K562 (cell line): Measurements from ENCODE around the gene CTSZ. TPM values are rescaled to one million over a fixed set of nuclear protein-coding genes. Genes with fewer than 3 reads are reported as not detected.

Source experiments
- ATAC-seq: fragments of 200-7000 bp; cut with Tn5 transposase; 3 replicates; pipeline ENCODE4 v1.9.1; 2020; ENCODE audit warnings: moderate library complexity
- BruUV-seq: library from RNA; stranded (reverse); fragments of 400-500 nt; replicated peaks from 2 replicates; lab custom pipeline; 2021; lab: Mats Ljungman, UMichigan
- CTCF ChIA-PET: fragments of 300-600 bp; formaldehyde crosslinking; extraction: SDS; loops from one replicate; lab custom pipeline; 2021; ENCODE audit warnings: low intra/inter-chr PET ratio; lab: Yijun Ruan, JAX
- POLR2A ChIA-PET: fragments of 300-600, 350-650 bp; sonication (Branson Sonifier 250); formaldehyde crosslinking; extraction: SDS; loops from one replicate; lab custom pipeline; 2021; ENCODE audit warnings: antibody characterized with exemption, inconsistent platforms; lab: Yijun Ruan, JAX
- DNase-seq, 4 experiments: peaks; one replicate each; pipeline versions ENCODE4 v3.0.0 to v3.0.0-alpha.2; 2011 to 2018; ENCODE audit warnings: low spot score in 3 of 4, mixed read lengths in 3 of 4; ENCODE audit errors: extremely low read depth in 1 of 4
- FAIRE-seq: peaks from 2 replicates; lab custom pipeline; 2011; peaks lifted over from hg19 to GRCh38; lab: Jason Lieb, UNC
- H2AFZ ChIP-seq: 2 replicates; pipeline ENCODE4 v1.6.0; 2011; ENCODE audit warnings: low read depth, low read length, control low read depth, inconsistent platforms
- H3K27ac ChIP-seq: fragments of 200-600 bp; 3 replicates; pipeline ENCODE4 v1.8.0; 2011; ENCODE audit warnings: low read depth, mild to moderate bottlenecking, control low read depth, inconsistent platforms, low read length, moderate library complexity, mixed read lengths; ENCODE audit errors: extremely low read depth
- H3K27me3 ChIP-seq, 2 experiments: fragments of 300-600 bp in 1 of 2; 2 replicates in 1 of 2; 3 replicates in 1 of 2; pipeline versions ENCODE4 v1.6.0 to v1.8.0; 2011; ENCODE audit warnings: inconsistent platforms in 2 of 2, low read length in 2 of 2, mild to moderate bottlenecking in 1 of 2, mixed read lengths in 1 of 2, moderate library complexity in 1 of 2; ENCODE audit not compliant: control insufficient read depth in 2 of 2, insufficient read depth in 2 of 2
- H3K36me3 ChIP-seq: fragments of 300-600 bp; 3 replicates; pipeline ENCODE4 v1.8.0; 2011; ENCODE audit warnings: mild to moderate bottlenecking, low read length, inconsistent platforms; ENCODE audit not compliant: control insufficient read depth, insufficient read depth
- H3K4me1 ChIP-seq, 2 experiments: fragments of 200-600 bp in 1 of 2; replicated peaks in 1 of 2; 2 replicates in 1 of 2; 3 replicates in 1 of 2; pipeline versions ENCODE4 v1.5.1 to v1.8.0; 2011; ENCODE audit warnings: inconsistent platforms in 2 of 2, low read length in 2 of 2, mild to moderate bottlenecking in 1 of 2, mixed read lengths in 1 of 2, moderate library complexity in 1 of 2; ENCODE audit not compliant: control insufficient read depth in 2 of 2, insufficient read depth in 2 of 2
- H3K4me2 ChIP-seq: 2 replicates; pipeline ENCODE4 v1.6.1; 2011; ENCODE audit warnings: low read length, control low read depth, inconsistent platforms, mixed read lengths; ENCODE audit not compliant: insufficient read depth
- H3K4me3 ChIP-seq: fragments of 200-600 bp; sonication (generic), shearing (Covaris generic); 2 replicates; pipeline ENCODE4 v1.5.1; 2016; ENCODE audit warnings: control low read depth, inconsistent platforms
- H3K79me2 ChIP-seq: fragments of 200-600 bp; 3 replicates; pipeline ENCODE4 v1.8.0; 2011; ENCODE audit warnings: low read length, inconsistent platforms; ENCODE audit not compliant: control insufficient read depth, insufficient read depth
- H3K9ac ChIP-seq, 2 experiments: 2 replicates each; pipeline versions ENCODE4 v1.6.0 to v1.6.1; 2011; ENCODE audit warnings: low read depth in 2 of 2, low read length in 2 of 2, control low read depth in 1 of 2, inconsistent platforms in 1 of 2, mild to moderate bottlenecking in 1 of 2, mixed read lengths in 1 of 2; ENCODE audit not compliant: insufficient read depth in 1 of 2
- H3K9me1 ChIP-seq: one replicate; pipeline ENCODE4 v1.6.0; 2011; ENCODE audit warnings: inconsistent platforms, mild to moderate bottlenecking, low read length, moderate library complexity; ENCODE audit not compliant: control insufficient read depth, insufficient read depth
- H3K9me3 ChIP-seq: replicated peaks from 2 replicates; pipeline ENCODE4 v1.5.1; 2011; ENCODE audit warnings: low read depth, low read length, inconsistent platforms; ENCODE audit not compliant: control insufficient read depth, insufficient read depth
- H4K20me1 ChIP-seq: replicated peaks from 2 replicates; pipeline ENCODE4 v1.6.1; 2011; ENCODE audit warnings: low read length, inconsistent platforms, mixed read lengths; ENCODE audit not compliant: control insufficient read depth, insufficient read depth
- AFF4 ChIP-seq: sonication (generic); formaldehyde crosslinking; IDR thresholded peaks from 2 replicates; pipeline ENCODE4 v1.8.0; 2023; ENCODE audit warnings: mild to moderate bottlenecking, missing genetic modification reagents
- CREM ChIP-seq: IDR thresholded peaks from 2 replicates; pipeline ENCODE4 v1.6.1; 2014; ENCODE audit warnings: antibody characterized with exemption, low read depth
- FIP1L1 ChIP-seq: fragments of 200-400 bp; formaldehyde crosslinking; IDR thresholded peaks from 2 replicates; pipeline ENCODE4 v1.6.1; 2018; ENCODE audit warnings: mild to moderate bottlenecking, low read depth, low read length; ENCODE audit not compliant: poor library complexity, severe bottlenecking
- FOXM1 ChIP-seq, 2 experiments: fragments of 450-650 bp in 1 of 2; sonication (generic) in 1 of 2; formaldehyde crosslinking in 1 of 2; IDR thresholded peaks; 2 replicates each; pipeline versions ENCODE4 v1.6.1 to v1.9.0; 2017 to 2022; ENCODE audit warnings: low read depth in 2 of 2, mild to moderate bottlenecking in 2 of 2, missing genetic modification reagents in 1 of 2, moderate library complexity in 1 of 2
- IFI16 ChIP-seq: fragments of 250-450 bp; sonication (Bioruptor Pico); IDR thresholded peaks from 2 replicates; pipeline ENCODE4 v2.1.2; 2022; ENCODE audit warnings: mild to moderate bottlenecking, inconsistent platforms
- ILF3 ChIP-seq: fragments of 450-650 bp; IDR thresholded peaks from 2 replicates; pipeline ENCODE4 v1.6.1; 2018; ENCODE audit warnings: antibody characterized with exemption, mild to moderate bottlenecking, moderate library complexity, borderline replicate concordance
- MYC ChIP-seq, 2 experiments: fragments of 250-450 bp in 1 of 2; sonication (Bioruptor Pico) in 1 of 2; IDR thresholded peaks; 2 replicates each; pipeline versions ENCODE4 v1.5.1 to v1.6.1; 2012 to 2021; ENCODE audit warnings: low read depth in 2 of 2, borderline replicate concordance in 1 of 2, improper control_type of control experiment in 1 of 2, low read length in 1 of 2, mild to moderate bottlenecking in 1 of 2, moderate library complexity in 1 of 2
- NR2C2 ChIP-seq, 2 experiments: fragments of 200-800 bp in 1 of 2; sonication (Bioruptor generic) in 1 of 2; sonication (generic) in 1 of 2; formaldehyde crosslinking in 1 of 2; IDR thresholded peaks; 2 replicates each; pipeline versions ENCODE4 v1.6.1 to v1.8.0; 2016 to 2022; ENCODE audit warnings: mild to moderate bottlenecking in 1 of 2, missing compliant biosample characterization in 1 of 2, missing genetic modification characterization in 1 of 2, missing genetic modification reagents in 1 of 2
- POU5F1 ChIP-seq: fragments of 150-350 bp; IDR thresholded peaks from 2 replicates; pipeline ENCODE4 v1.6.1; 2014; ENCODE audit warnings: borderline replicate concordance, low read length, low read depth, mild to moderate bottlenecking; ENCODE audit not compliant: partially characterized antibody
- TCF3 ChIP-seq: sonication (generic); formaldehyde crosslinking; IDR thresholded peaks from 2 replicates; pipeline ENCODE4 v1.4.0; 2020; ENCODE audit warnings: mild to moderate bottlenecking, missing genetic modification reagents
- ZKSCAN8 ChIP-seq: fragments of 200-800 bp; sonication (Bioruptor generic); IDR thresholded peaks from 2 replicates; pipeline ENCODE4 v1.6.1; 2016; ENCODE audit warnings: missing genetic modification characterization, missing compliant biosample characterization
- ZNF12 ChIP-seq: sonication (generic); formaldehyde crosslinking; IDR thresholded peaks from 2 replicates; pipeline ENCODE4 v1.4.0; 2020; ENCODE audit warnings: mild to moderate bottlenecking, missing genetic modification reagents
- WGBS: fragments of 100-300 bp; shearing (Covaris generic); methylation state at CpG from one replicate; pipeline ENCODE4 v1.1.6; 2016; ENCODE audit warnings: low coverage, mixed read lengths; ENCODE audit not compliant: insufficient coverage; ENCODE audit errors: missing lambda C conversion rate; 5-methylcytosine and 5-hydroxymethylcytosine counted together
- in situ Hi-C: fragments of 300-500 bp; cut with MboI; formaldehyde crosslinking; loops from 4 replicates; pipeline ENCODE4 v1.15.0; 2018; ENCODE audit warnings: inconsistent platforms, mixed read lengths
- intact Hi-C: fragments of 100-400 bp; cut with micrococcal nuclease; formaldehyde crosslinking; loops from 2 replicates; pipeline ENCODE4 v1.14.2; 2022
- polyA plus RNA-seq, 8 experiments: library from polyadenylated mRNA; depleted of rRNA in 4 of 8; stranded (reverse) in 5 of 8; unstranded in 3 of 8; fragments of >200 nt; fragmentation: Nextera tagmentation in 2 of 8; fragmentation: Illumina TruSeq in 1 of 8; extraction: Ambion mirVana in 2 of 8; extraction: Trizol in 1 of 8; gene quantifications; 2 replicates each; pipeline versions ENCODE4 v1.2.1 to v1.2.3, GENCODE V29; 2011 to 2014; ENCODE audit warnings: inconsistent platforms in 1 of 8, missing spikeins in 1 of 8
- total RNA-seq, 7 experiments: library from RNA; depleted of rRNA in 6 of 7; stranded (reverse); fragments of >200 nt in 6 of 7; fragmentation: Illumina TruSeq in 2 of 7; extraction: Trizol in 2 of 7; gene quantifications; 2 replicates each; pipeline versions ENCODE4 v1.2.1 to v1.2.3, GENCODE V29; 2011 to 2021; ENCODE audit warnings: low replicate concordance in 1 of 7
- TF ChIP-seq, protein P1 (sequence below): fragments of 250-450 bp; sonication (Bioruptor Pico); IDR thresholded peaks from 2 replicates; pipeline ENCODE4 v1.8.0; 2021; ENCODE audit warnings: moderate library complexity, mild to moderate bottlenecking, inconsistent platforms

Gene CTSZ
- total and polyA plus RNA-seq, 9 of the 15 experiments (the other 6 are each of a cell fraction or from before 2014, with no cell fraction given): 1.6 to 143 (median 82.8) TPM

DNA sequence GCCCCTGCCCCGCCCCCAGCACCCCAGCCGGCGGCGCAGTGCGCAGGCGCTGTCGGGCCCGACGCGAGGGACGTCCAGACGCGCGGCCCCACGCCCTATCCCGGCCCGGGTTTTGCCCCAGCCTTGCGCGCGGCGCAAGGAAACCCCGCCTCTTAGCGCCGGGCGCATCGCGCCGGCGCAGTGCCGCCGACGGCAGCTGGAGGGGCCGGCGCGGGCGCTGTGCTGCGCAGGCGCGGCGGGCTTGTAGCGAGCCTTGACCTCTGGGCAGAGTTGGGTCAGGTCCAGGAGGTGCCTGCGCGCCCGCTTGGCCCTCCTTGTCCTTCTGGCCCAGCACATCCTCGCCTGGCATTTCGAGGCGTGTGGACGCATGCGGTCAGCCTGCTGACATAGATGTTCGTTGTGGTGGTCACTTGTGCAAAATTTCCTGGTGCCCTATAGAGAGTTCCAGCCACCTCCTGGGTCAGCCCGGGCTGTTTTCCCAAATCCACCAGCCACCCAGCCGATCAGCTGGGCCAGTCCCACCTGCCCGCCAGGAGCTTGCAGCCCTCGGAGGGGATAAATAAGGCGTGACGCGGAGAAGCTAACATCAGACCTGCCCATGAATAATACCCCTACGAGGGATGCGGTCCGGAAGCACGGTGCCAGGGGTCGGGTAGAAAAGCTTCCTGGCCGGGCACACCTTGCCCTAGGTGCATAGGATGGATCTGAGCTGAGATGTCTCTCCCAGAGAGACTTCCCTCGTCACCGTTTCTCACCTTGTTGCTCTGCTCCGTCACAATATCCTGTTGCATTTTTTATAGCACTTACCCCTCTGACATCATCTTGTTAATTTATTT lies 36.0 kb upstream of the CTSZ start:
- Histone ChIP-seq H3K36me3 (peaks cover 31% of the 10 kb centered on the region), H3K9me1 (peaks cover 4% of the 10 kb centered on the region), H2AFZ (peak overlapping the region; percentile 99), H3K79me2 (peaks cover 51% of the 10 kb centered on the region), H3K4me2 (peak overlapping the region; percentile 98), H3K27me3 (no peaks in the 10 kb centered on the region), H4K20me1 (peaks cover 5% of the 10 kb centered on the region), H3K9ac (peak overlapping the region; percentile 88 to 93), H3K4me1 (peaks cover 12 to 22% of the 10 kb centered on the region in 2 experiments; a peak in 4 of 5 replicates), H3K4me3 (peak overlapping the region; percentile 69), H3K27ac (peak overlapping the region; percentile 83), H3K9me3 (no peaks in the 10 kb centered on the region)
- peak; percentile 74 for FAIRE-seq
- intact Hi-C loops (no loop called here), in situ Hi-C loops (no loop called here)
- POLR2A ChIA-PET: interaction anchor here (1.0 to 4.5 kb wide), 7 partner anchors 9 to 178 kb away, joined by 3 to 28 read pairs (median 3); partner anchors contain the start of gene ATP5F1E
- CTCF ChIA-PET: no interaction called here
- peak; percentile 97 to 98 (median 98) for DNase-seq
- ATAC-seq: peak; percentile 96
- no TSS peak for BruUV-seq
- WGBS: 22% methylated on average over 47 of the region's 66 CpGs
- TF ChIP-seq FOXM1 (IDR thresholded peaks at IDR 0.05; ENCODE audit: low read depth) (no peak), FOXM1 (CRISPR knock-in tag; IDR thresholded peaks at IDR 0.05; ENCODE audit: low read depth) (0 out of 2 replicates have a peak, but pooled peaks have one; percentile 52), NR2C2 (CRISPR knock-in tag; IDR thresholded peaks at IDR 0.05) (no peak), NR2C2 (tag; IDR thresholded peaks at IDR 0.05) (peak; percentile 78), ZKSCAN8 (CRISPR knock-in tag) (no peak), IFI16 (CRISPR knock-in tag) (no peak), CREM (peak; percentile 78; the same call in 1 of the 2 replicates), TCF3 (CRISPR knock-in tag) (peak; percentile 41; the same call in 1 of the 2 replicates), MYC (IDR thresholded peaks at IDR 0.05; ENCODE audit: low read depth, low read length) (0 out of 2 replicates have a peak, but pooled peaks have one; percentile 23), MYC (CRISPR knock-in tag; IDR thresholded peaks at IDR 0.05; ENCODE audit: borderline replicate concordance, low read depth) (no peak), ZNF12 (CRISPR knock-in tag) (no peak), ILF3 (0 out of 2 replicates have a peak, but pooled peaks have one; percentile 32), POU5F1 (peak; percentile 60), AFF4 (0 out of 2 replicates have a peak, but pooled peaks have one; percentile 6), FIP1L1 (peak; percentile 86)
- TF ChIP-seq, protein P1, sequence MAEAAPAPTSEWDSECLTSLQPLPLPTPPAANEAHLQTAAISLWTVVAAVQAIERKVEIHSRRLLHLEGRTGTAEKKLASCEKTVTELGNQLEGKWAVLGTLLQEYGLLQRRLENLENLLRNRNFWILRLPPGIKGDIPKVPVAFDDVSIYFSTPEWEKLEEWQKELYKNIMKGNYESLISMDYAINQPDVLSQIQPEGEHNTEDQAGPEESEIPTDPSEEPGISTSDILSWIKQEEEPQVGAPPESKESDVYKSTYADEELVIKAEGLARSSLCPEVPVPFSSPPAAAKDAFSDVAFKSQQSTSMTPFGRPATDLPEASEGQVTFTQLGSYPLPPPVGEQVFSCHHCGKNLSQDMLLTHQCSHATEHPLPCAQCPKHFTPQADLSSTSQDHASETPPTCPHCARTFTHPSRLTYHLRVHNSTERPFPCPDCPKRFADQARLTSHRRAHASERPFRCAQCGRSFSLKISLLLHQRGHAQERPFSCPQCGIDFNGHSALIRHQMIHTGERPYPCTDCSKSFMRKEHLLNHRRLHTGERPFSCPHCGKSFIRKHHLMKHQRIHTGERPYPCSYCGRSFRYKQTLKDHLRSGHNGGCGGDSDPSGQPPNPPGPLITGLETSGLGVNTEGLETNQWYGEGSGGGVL (CRISPR knock-in tag): no peak
